ENCODE data around the gene TBX6.

DNA sequence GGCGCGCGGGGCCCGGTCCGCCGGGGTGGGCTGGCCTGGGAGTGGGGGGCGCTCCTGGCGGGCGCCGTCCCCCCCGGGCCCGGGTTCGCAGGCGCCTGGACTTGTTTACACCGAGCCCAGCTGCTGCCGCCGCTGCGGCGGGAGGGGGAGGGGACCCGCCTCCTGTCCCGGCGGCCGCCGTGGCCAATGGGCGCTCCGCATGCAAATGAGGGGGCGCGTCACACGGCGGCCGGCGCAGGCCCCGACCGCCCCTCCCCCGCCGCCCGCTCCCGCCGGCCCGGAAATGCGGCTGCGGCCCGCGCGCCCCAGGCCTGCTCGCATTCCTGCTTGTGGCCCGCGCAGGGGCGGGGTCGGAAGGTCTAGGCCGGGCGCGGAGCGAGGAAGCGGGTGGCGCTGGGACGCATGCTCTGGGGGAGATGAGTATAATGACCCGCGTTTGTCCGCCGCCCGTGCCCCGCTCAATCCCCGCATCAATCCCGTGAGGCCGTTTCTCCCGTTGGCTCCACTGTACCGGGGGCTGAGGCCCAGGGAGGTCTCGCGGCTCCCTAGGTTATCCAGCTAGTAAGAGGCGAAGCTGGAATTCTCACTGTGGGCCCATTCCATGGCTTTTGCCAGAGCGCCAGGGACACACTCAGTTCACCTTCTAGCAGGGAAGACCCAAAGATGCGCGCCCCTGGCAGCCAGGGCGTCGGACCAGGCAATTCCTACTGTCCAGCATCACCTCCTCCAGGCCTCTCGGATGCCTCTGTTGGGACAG is 4.6 kb upstream of the TBX6 start, which contains the start of gene YPEL3:
- TF ChIP-seq, protein P1, sequence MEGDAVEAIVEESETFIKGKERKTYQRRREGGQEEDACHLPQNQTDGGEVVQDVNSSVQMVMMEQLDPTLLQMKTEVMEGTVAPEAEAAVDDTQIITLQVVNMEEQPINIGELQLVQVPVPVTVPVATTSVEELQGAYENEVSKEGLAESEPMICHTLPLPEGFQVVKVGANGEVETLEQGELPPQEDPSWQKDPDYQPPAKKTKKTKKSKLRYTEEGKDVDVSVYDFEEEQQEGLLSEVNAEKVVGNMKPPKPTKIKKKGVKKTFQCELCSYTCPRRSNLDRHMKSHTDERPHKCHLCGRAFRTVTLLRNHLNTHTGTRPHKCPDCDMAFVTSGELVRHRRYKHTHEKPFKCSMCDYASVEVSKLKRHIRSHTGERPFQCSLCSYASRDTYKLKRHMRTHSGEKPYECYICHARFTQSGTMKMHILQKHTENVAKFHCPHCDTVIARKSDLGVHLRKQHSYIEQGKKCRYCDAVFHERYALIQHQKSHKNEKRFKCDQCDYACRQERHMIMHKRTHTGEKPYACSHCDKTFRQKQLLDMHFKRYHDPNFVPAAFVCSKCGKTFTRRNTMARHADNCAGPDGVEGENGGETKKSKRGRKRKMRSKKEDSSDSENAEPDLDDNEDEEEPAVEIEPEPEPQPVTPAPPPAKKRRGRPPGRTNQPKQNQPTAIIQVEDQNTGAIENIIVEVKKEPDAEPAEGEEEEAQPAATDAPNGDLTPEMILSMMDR (IDR thresholded peaks at IDR 0.05; ENCODE audit: extremely low read depth in 1 of 2, insufficient read depth in 1 of 2, low read depth in 1 of 2, low read length in 2 of 2): no peak
- TF ChIP-seq POLR2AphosphoS5 (IDR thresholded peaks at IDR 0.05; ENCODE audit: insufficient read depth, low read depth, low read length) (peak; percentile 79), FOS (IDR thresholded peaks at IDR 0.05; ENCODE audit: borderline replicate concordance, insufficient read depth, low read length) (no peak)
- TF ChIP-seq, protein P2, sequence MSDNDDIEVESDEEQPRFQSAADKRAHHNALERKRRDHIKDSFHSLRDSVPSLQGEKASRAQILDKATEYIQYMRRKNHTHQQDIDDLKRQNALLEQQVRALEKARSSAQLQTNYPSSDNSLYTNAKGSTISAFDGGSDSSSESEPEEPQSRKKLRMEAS (IDR thresholded peaks at IDR 0.05; ENCODE audit: insufficient read depth, insufficient read length): no peak
